ENCODE data around the gene OR10A3.

The OR10A3 gene

GRCh38 chr11:7890417-7891172, 50.9 kb downstream of the OR10A3 start:
- DNase-seq = no peak

DNA sequence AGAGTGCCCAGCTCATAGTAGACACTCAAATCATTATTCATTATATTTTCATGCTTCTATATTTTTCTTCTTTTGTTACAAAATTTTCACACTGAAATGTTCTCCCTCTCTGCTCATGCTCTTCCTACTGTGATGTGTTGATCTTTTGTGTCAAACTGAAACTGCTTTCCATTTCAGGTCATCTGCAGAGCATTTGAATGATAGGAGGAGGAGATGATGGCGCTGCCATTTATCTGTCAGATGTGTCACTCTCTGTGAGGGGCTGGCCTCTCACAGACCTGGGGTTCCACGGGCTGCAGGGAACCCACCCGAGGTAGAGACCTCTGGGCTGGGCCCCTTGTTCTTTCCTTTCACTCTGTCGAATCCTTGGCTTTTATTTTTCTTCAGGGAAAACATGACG, 51.5 kb downstream of the OR10A3 start:
- DNase-seq = no peak
